ENCODE data around the gene HCN3. TPM values are rescaled to one million over a fixed set of nuclear protein-coding genes. Genes with fewer than 3 reads are reported as not detected.

Gene HCN3
- total and polyA plus RNA-seq, 2 of the 13 experiments (the other 11 are each of a cell fraction or from before 2014, with no cell fraction given), result 2.4 to 10.2 TPM

DNA sequence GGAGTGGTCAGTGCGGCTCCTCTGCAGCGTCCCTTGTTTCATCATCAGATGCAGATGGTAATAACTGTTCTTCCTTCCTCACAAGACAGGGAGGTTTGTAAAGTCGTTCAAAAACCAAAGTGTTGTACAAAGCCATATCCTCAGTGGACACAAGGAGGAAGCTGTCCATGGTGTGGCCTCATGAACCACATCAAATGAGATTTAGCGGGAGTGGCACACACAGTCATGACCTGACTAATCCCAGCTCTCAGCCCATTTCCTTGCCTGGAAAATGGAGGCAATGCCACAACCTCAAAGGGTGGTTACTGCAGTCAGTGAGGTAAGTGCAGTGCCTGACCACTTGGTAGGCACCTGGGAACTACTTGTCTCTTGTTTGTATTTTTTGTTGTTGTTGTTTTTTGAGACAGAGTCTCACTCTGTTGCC lies 35.4 kb upstream of the HCN3 start:
- intact Hi-C loops (cut with micrococcal nuclease; ENCODE audit: unreplicated experiment) (no loop called here), in situ Hi-C loops (cut with HindIII; ENCODE audit: extremely low pct_ligation_motif_present, low pct_unique_long_range_greater_than_20kb) (loop anchor here (10.0 kb wide), 1 partner anchor 353 kb away; no protein-coding TSS in a partner anchor)
- ATAC-seq, result no peak
- TF ChIP-seq ZNF629 (CRISPR knock-in tag; conservative IDR thresholded peaks at IDR 0.05), result peak; percentile 67
- no peak for TF ChIP-seq NFE2L1 (CRISPR knock-in tag; IDR thresholded peaks at IDR 0.05; ENCODE audit: borderline replicate concordance)
- no TSS peak for BruUV-seq (replicated peaks)
- H3K4me1 ChIP-seq (ENCODE audit: insufficient read depth, low read length), result peaks cover 15% of the 10 kb centered on the region
- H3K27ac ChIP-seq (ENCODE audit: extremely low read length, insufficient read depth, low read length), result no peak overlapping the region
- H3K27me3 ChIP-seq (ENCODE audit: control insufficient read depth in 1 of 2, insufficient read depth in 2 of 2, low read length in 2 of 2), result no peaks in the 10 kb centered on the region
- H3K4me3 ChIP-seq (replicated peaks in 1 of 3; ENCODE audit: insufficient read depth in 1 of 3, low read depth in 2 of 3, low read length in 3 of 3), result no peak overlapping the region
- ChIA-PET CTCF (ENCODE audit: low intra/inter-chr PET ratio, low total read pairs) (interaction anchor here (1.2 kb wide), 1 partner anchor 9 kb away, joined by 3 read pairs; no protein-coding TSS in a partner anchor), POLR2A (interaction anchor here (0.6 to 1.9 kb wide), 4 partner anchors 10 to 337 kb away, joined by 3 to 8 read pairs (median 6); partner anchors contain the start of gene CLK2)
- H2AFZ ChIP-seq (ENCODE audit: low read length), result peak overlapping the region; percentile 97
- no peaks in the 10 kb centered on the region for H3K79me2 ChIP-seq (ENCODE audit: insufficient read depth, low read length)
- H3K4me2 ChIP-seq (ENCODE audit: low read depth, low read length), result peak overlapping the region; percentile 73
- H3K9me3 ChIP-seq (ENCODE audit: low read length), result no peaks in the 10 kb centered on the region
- FAIRE-seq, result no peak
- no peak overlapping the region for H3K9ac ChIP-seq (ENCODE audit: insufficient read depth, low read depth, low read length)
- no peak for DNase-seq (ENCODE audit: low spot score)
- peaks cover 2 to 3% of the 10 kb centered on the region in 2 experiments; a peak in 1 of 5 replicates for H3K36me3 ChIP-seq (replicated peaks in 1 of 2; ENCODE audit: control insufficient read depth in 1 of 2, insufficient read depth in 2 of 2, low read length in 2 of 2)
- 97% methylated on average over 3 of the region's 4 CpGs for WGBS (ENCODE audit: low lambda C conversion rate)
- H4K20me1 ChIP-seq (ENCODE audit: insufficient read depth, low read length), result no peaks in the 10 kb centered on the region

DNA sequence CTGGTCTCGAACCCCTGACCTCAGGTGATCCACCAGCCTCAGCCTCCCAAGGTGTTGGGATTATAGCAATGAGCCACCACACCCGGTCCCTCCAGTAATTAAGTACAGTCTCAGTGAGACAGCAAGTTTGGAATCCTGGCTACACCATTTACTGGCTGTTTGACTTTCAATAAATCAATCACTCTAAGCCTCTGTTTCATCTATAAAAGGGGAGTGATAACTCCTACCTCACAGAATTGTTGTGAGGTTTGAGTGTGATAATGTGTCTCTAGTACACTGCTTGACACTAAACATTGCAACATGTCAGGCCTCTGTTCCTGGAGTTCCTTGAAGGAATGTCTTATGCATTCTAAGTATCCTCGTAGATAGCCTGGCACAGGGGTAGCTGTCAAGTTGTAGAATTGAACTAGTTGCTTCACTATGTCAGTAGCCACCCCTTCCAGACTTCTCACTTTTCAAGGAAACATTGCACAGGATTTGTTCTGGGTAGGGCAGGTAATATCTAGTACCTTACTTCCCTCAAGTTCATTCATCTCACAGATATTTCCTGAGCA lies 34.4 kb upstream of the HCN3 start:
- H4K20me1 ChIP-seq (ENCODE audit: insufficient read depth, low read length), result no peaks in the 10 kb centered on the region
- FAIRE-seq, result no peak
- ChIA-PET CTCF (ENCODE audit: low intra/inter-chr PET ratio, low total read pairs) (no interaction called here), POLR2A (no interaction called here)
- H3K9me3 ChIP-seq (ENCODE audit: low read length), result no peaks in the 10 kb centered on the region
- intact Hi-C loops (cut with micrococcal nuclease; ENCODE audit: unreplicated experiment) (no loop called here), in situ Hi-C loops (cut with HindIII; ENCODE audit: extremely low pct_ligation_motif_present, low pct_unique_long_range_greater_than_20kb) (loop anchor here (10.0 kb wide), 1 partner anchor 352 kb away; no protein-coding TSS in a partner anchor)
- BruUV-seq (replicated peaks), result no TSS peak
- DNase-seq (ENCODE audit: low spot score), result no peak
- H3K79me2 ChIP-seq (ENCODE audit: insufficient read depth, low read length), result no peaks in the 10 kb centered on the region
- no peak overlapping the region for H3K4me2 ChIP-seq (ENCODE audit: low read depth, low read length)
- H3K27ac ChIP-seq (ENCODE audit: extremely low read length, insufficient read depth, low read length), result no peak overlapping the region
- peaks cover 15% of the 10 kb centered on the region for H3K4me1 ChIP-seq (ENCODE audit: insufficient read depth, low read length)
- no peaks in the 10 kb centered on the region for H3K27me3 ChIP-seq (ENCODE audit: control insufficient read depth in 1 of 2, insufficient read depth in 2 of 2, low read length in 2 of 2)
- no peak overlapping the region for H3K4me3 ChIP-seq (replicated peaks in 1 of 3; ENCODE audit: insufficient read depth in 1 of 3, low read depth in 2 of 3, low read length in 3 of 3)
- ATAC-seq, result no peak
- H2AFZ ChIP-seq (ENCODE audit: low read length), result no peak overlapping the region
- peaks cover 3 to 7% of the 10 kb centered on the region in 2 experiments; a peak in 2 of 5 replicates for H3K36me3 ChIP-seq (replicated peaks in 1 of 2; ENCODE audit: control insufficient read depth in 1 of 2, insufficient read depth in 2 of 2, low read length in 2 of 2)
- TF ChIP-seq ZSCAN20 (CRISPR knock-in tag; IDR thresholded peaks at IDR 0.05; ENCODE audit: borderline replicate concordance), result no peak
- TF ChIP-seq HMGXB3 (CRISPR knock-in tag; IDR thresholded peaks at IDR 0.05; ENCODE audit: borderline replicate concordance), result no peak
- TF ChIP-seq KMT2A (CRISPR knock-in tag; IDR thresholded peaks at IDR 0.05), result no peak
- TF ChIP-seq, protein P1, sequence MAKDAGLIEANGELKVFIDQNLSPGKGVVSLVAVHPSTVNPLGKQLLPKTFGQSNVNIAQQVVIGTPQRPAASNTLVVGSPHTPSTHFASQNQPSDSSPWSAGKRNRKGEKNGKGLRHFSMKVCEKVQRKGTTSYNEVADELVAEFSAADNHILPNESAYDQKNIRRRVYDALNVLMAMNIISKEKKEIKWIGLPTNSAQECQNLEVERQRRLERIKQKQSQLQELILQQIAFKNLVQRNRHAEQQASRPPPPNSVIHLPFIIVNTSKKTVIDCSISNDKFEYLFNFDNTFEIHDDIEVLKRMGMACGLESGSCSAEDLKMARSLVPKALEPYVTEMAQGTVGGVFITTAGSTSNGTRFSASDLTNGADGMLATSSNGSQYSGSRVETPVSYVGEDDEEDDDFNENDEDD (CRISPR knock-in tag; IDR thresholded peaks at IDR 0.05; ENCODE audit: borderline replicate concordance), result no peak
- no peak for TF ChIP-seq ZFX (CRISPR knock-in tag; IDR thresholded peaks at IDR 0.05; ENCODE audit: low read depth)
- no peak overlapping the region for H3K9ac ChIP-seq (ENCODE audit: insufficient read depth, low read depth, low read length)
- WGBS (ENCODE audit: low lambda C conversion rate), result 60% methylated on average over 3 of the region's 3 CpGs
